Middle frontal gyrus (tissue), 1 donor: ENCODE data around the gene DENND2A.
"Not testable (repeated sequence)": the region's sequence is repeated elsewhere in the genome, so short reads cannot be mapped to it uniquely, and the experiment has no call there.

ENCODE experiments used
- DNase-seq: peaks from one replicate; pipeline ENCODE4 v3.0.0-alpha.2; 2015; ENCODE audit warnings: low spot score; ENCODE audit errors: extremely low spot score

The DENND2A gene

DNA sequence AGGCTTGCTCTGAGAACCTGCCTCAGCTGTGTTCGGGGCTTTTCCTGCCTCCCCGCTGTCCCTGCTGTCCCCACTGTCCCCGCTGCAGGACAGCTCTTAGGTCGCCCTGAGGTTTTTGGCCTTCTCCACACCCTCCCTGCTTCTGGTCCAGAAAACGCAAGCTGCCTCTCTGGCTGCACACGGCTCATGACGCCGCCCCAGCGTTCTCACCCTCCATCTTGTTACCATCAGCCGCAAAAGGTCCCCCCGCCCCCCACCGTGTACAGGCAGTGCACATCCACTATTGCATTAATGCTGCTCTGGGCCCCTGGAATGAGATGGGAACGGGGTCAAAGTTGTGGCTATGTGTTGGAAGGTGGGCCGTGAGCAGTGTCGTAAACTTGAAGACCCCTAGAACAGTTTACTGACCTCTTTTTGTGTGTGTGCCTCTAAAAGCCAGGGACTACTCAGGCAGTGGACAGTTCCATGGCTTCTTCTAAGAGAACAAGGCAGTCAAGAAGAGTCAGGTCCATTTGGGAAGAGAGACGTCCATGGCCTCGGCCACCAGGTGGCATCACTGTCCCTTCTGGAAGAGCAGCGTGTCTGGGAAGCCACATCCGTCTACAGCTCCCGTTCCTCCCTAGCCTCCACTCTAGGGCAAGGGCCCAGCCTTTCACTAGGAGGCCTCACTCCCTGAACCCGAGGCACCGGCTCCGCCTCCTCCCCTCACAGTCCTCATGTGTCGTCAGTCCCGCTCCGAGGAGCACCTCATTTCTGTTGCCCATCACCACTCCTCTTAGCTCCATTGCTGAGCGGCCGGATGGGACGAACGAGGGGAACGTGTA, 122.9 kb downstream of the DENND2A start:
- peak; percentile 75 for DNase-seq

DNA sequence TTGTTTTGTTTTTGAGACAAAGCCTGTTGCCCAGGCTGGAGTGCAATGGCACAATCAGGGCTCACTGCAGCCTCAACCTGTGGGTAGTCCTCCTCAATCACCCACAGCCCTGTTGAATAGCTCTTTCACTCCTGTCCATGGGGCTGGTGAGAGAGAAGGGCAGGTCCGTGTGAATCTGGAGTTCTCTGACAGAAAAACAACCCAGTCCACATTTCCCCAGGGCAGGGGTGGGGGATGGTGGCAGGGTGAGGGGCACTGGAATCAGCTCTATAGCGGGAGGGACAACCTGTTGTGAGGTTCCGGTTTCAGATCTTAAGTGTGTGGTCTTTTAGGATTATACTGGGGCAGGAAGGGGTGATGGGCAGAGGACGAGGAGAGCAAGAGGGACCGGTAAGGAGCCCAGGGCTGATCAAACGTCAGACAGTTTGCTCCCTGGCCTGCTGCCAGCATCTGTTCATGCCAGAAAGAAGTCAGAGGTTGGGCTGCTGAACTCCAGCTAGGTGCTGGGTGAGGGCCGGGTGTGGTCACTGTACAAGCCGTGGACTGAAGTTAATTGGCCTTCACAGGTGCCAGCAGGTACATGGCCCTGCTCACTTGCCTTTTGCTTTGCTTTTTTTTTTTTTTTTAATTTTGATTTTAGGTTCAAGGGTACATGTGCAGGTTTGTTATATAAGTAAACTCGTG, 128.2 kb downstream of the DENND2A start:
- no peak for DNase-seq

DNA sequence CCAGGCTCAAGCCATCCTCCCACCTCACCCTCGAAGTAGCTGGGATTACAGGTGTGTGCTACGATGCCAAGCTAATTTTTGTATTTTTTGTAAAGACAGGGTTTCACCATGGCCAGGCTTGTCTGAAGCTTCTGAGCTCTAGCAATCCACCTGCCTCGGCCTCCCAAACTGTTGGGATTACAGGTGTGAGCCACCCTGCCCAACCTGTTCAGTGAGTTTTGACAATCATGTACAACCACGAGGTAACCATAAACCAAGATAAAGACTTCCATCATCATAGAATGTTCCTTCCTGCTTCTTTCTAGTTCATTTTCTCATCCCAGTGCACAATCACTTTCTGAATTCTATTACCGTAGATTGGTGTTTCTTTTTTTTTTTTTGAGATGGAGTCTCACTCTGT, 130.8 kb downstream of the DENND2A start:
- DNase-seq, result no peak

DNA sequence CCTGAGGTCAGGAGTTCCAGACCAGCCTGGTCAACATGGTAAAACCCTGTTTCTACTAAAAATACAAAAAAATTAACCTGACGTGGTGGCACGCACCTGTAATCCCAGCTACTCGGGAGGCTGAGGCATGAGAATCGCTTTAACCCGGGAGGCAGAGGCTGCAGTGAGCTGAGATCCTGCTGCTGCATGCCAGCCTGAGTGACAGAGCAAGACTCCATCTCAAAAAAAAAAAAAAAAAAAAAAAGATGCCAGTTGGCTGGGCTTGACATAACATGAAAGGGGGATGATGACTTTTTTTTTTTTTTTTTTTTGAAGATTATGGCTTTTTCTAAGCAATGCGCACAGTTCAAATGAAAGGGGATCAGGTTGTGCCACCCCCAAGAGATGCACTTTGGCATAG, 133.1 kb downstream of the DENND2A start:
- not testable (repeated sequence) for DNase-seq

DNA sequence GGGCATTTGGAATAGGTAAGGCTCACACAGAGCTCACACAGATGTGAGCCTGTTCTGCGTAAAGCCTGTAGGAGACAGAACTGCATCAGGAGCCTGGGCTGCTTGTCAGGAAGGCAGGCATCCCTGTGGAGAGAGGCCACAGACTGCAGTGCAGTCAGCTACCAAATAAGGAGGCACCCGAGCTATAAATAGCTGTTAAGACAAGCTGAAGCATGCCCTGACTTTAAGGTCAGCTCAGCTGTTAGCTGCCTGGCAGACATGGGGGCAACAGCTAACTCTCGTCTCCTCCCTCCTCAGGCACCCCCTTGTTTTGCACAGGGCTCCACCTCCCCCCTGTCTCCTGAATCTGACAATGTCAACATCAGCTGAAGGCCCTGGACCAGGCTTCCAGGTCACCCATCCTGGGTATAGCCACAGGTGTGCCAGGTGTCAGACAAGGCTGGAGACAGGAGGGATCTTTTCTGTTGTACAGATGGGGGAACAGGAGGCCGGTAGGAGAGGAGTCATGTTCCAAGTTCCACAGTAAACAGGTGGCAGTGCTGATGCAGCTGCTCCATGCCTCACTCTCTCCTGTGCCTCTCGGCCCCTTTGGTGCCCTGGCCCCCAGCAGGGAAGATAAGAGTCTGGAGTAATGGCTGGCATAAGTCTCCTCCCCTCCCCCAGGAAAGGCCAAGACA, 133.7 kb downstream of the DENND2A start:
- DNase-seq, result no peak

DNA sequence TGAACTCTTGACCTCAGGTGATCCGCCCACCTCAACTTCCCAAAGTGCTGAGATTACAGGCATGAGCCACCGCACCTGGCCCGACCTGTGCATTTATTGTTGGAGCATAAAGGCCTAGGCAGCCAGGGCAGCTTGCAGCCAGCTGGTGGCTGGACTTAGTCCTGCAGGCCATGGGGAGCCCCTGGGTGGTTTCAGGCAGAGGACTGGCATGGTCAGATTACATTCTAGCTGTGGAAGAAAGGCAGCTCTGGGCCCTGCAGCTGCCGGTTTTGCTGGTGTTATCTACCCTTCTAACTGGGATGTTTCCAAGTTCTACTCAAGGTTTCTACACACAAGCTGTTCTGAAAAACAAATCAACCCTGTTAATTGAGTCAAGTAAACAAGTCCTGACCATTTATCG, 138.6 kb downstream of the DENND2A start:
- no peak for DNase-seq

DNA sequence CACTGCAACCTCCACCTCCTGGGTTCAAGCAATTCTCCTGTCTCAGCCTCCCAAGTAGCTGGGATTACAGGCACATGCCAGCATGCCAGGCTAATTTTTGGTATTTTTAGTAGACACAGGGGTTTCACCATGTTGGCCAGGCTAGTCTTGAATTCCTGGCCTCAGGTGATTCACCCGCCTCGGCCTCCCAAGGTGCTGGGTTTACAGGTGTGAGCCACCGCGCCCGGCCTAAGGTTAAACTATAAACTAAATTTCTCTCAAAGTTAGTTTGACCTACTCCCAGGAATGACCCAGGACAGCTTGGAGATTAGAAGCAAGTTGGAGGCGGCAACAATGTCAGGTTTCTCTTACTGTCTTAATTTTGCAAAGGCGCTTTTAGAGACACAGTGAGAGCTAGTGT, 142.8 kb downstream of the DENND2A start:
- not testable (repeated sequence) for DNase-seq

DNA sequence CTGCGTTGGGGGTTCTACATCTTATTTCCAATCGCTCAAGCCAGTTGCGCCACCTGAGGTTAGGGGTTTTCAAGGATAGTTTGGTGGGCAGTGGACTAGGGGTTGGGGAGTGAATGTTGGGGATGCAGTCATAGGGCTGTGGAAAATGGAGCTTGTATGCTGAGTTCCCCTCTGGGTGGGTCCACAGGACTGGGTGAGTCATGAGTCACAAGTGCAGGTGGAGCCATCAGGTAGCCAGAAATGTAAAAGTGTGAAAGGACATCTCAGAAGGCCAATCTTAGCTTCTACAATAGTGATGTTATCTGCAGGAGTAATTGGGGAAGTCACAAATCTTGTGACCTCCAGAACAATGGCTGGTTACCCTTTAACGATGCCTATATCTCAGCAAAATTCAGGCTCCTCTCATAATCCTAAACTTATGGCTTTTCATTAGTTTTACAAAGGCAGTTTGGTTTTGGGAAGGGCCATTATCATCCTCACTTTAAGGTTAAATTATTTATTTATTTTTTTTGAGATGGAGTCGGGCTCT, 143.3 kb downstream of the DENND2A start:
- DNase-seq, result no peak

DNA sequence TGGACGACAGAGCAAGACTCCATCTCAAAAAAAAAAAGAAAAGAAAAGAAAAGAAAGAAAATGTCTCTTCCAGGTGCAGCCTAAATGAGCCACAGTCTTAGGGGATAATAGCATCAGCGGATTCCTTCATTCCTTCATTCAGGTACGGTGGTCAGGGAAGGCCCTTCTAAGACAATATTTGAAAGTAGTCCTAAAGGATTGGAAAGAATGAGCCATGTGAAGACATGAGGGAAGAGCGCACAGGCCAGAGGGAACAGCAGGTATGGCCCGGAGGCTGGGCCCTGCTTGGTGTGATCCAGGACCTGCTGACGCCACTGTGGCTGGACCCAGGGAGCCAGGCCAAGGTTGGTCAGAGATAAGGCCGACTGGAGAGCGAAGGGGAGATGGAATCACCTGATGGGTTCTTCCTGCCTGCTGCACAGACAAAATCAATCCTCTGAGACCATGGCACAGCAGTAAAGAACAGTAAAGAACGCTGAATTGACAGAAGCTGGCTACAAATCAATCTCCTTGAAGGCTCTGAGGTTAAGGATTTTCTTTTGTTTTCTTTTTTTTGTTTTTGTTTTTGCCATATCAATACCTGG, 145.0 kb downstream of the DENND2A start:
- DNase-seq, result no peak

DNA sequence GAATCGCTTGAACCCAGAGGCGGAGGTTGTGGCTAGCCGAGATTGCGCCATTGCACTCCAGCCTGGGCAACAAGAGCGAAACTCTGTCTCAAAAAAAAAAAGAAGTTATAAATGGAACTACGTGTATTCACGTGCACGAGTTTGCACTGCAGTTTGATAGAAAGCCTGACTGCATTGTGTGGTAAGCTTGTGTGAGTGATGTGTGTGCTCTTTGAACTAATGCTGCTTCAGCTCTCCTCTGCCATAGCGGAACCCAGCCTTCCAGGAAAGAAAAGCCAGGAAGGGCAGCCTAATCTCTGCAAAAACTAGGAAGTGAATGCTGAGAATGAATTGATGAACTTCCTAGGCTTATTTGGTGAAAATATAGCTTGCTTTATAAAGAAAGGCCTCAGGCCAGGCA, 145.7 kb downstream of the DENND2A start:
- no peak for DNase-seq

DNA sequence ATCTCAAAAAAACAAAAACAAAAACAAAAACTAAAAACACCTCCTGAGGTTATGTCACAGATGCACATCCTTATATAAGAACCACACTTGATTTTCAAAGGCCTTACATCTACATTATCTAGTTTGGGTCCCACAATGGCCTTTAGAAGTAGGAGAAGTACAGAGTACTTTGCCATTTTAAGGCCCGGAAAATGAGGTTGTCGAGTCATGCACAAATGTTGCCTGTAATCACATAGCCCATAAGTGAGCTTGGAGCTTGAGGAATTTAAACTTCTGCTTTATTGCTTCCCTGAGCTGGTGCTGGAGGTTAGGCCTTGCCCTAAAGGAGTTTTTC, 151.6 kb downstream of the DENND2A start:
- DNase-seq, result no peak

DNA sequence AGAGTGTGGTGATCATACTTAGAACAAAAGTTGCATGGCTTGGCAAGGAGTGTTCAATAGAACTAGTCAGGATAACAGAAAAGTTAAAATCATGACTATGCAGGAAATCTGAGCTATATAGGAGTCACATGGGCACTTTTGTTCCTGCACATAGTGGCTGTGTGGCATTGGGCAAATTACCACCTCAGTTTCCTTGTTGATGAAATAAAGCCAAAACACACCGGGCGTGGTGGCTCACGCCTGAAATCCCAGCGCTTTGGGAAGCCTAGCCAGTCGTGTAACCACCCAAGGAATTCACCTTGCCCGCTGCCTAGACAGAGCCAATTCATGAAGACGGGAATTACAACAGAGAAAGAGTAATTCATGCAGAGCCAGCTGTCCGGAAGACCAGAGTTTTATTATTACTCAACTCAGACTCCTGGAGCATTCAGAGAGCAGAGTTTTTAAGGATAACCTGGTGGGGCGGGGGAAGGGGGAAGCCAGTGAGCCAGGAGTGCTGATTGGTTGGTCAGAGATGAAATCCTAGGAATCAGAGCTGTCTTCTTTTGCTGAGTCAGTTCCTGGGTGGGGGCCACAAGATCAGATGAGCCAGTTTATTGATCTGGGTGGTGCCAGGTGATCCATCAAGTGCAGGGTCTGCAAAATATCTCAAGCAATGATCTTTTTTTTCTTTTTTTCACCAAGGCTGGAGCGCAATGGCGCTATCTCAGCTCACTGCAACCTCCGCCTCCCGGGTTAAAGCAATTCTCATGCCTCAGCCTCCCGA, 154.9 kb downstream of the DENND2A start:
- no peak for DNase-seq

DNA sequence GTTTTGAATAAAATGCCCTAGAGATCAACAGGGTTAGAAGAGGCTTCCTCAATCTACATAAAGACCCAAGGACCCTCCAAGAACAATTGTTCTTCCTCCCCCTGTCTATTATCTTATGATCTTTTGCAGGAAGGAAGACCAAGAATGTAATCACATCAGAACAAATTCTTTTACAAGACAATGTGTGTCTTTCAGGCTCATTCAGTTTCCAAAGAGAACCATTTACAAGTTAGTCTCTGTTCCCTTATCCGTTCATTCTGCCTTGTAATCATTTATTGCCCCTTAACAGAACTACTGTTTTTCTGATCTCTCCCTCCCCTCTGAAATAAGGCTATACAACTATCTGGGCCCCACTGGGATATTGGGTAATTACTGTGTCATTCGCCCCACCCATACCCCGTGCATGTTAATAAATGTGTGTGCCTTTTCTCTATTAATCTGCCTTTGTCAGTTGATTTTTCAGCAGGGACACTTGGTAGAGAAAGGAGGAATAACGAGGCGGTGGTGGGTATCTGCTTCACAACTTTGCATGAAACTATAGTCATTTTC, 155.6 kb downstream of the DENND2A start:
- DNase-seq, result no peak

DNA sequence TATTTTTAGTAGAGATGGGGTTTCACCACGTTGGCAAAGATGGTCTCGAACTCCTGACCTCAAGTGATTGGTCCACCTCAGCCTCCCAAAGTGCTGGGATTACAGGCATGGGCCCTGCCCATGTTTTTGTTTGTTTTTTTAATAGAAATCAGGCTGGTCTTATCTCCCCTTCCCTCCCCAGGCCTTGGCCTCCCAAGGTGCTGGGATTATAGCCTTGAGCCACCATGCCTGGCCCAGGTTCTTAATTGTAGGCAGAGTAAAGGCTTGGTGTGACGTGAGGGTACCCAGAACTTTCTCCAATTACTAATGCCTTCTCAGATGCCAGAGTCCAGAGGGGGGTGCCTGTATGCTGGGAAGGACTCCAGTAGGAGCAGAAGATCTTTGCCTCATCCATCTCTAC, 156.1 kb downstream of the DENND2A start:
- no peak for DNase-seq

DNA sequence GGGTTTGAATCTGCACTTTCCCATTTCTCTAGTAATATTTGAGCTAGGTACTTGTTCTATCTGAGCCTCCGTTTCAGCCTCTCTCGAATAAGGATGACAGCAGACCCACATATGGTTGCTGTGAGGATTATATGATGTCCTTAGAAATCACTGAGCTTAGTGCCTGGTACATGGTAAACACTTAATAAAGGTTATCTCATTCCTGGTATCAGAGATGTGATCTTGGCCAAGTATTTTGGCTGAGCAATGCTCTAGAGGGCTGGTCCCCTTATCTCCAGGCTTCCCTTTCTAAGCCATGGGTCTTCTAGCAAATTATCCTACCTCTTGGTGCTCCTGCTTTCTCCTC, 160.9 kb downstream of the DENND2A start:
- DNase-seq, result no peak

DNA sequence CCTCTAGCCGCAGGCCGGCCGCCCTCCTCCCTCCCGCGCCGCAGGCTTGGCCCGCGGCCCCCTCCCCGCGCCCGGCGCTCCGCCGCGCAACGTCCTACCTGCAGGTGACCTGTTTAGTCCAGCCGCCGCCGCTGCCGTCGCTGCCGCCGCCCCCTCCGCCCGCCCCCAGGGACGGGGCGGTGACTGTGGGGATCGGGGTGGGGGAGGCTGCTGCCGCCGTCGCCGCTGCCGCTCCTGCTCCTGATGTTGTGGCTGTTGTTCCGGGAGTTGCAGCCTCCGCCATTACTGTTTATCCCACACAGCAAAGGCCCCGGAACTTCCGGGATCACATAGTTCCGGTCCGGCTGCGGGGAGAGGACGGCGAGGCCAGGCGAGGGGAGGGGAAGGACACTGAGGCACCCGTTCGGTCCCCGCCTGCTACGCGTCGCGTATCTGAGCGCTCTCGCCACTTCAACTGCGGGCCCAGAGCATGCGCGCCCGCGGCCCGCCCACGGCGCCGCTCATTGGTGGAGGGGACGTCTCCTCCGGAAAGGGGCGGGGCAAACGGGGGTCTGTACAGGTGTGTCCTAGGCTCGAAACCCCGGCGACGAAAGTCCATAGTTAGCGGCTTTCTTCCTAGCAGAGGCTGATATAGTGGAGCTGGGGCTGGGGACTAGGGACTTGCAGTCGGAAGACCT, 161.4 kb downstream of the DENND2A start, which contains the start of gene MKRN1:
TSS of gene MKRN1 (minus strand) at position 444 of the 677 bp plus-strand sequence. CDS start at position 283, 161 bp downstream.
- DNase-seq, result peak; percentile 92

DNA sequence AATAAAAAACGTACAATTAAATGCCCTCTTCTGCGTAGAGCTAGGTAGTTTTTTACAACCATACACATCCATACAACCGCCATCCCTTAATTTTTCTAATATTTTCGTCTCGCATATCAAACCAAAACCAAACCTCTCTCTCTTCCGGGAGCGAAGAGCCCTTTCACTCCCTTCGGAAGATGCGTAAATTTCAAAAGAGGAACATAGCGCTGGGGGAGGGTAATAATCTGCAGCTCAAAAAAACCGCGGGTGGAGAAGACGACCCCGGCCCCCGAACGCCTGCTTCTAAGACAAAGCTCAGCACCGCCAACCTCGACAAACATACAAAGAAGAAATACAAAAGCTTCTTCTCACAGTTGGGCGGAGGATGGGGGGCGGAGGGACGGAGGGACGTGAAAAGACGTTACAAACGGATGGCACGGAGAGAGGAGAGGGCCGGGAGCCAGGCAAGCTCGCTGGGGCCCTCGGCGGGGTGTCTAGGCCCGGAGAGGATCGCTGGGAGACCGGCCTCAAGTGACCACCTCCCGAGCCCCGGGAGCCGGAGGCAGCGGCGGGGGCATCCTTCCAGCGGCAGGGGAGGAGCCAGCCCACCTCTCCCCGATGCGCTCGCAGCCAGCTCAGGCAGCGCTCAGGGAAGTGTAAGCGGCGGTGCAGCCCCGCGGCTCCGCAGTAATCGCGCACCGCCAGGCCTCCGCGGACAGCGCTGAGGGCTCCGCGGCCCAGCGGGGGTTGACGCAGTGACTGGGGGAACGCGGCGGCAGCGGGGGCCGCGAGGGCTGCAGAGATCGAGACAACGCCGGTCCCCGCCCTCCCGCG, 162.2 kb downstream of the DENND2A start:
- no peak for DNase-seq

DNA sequence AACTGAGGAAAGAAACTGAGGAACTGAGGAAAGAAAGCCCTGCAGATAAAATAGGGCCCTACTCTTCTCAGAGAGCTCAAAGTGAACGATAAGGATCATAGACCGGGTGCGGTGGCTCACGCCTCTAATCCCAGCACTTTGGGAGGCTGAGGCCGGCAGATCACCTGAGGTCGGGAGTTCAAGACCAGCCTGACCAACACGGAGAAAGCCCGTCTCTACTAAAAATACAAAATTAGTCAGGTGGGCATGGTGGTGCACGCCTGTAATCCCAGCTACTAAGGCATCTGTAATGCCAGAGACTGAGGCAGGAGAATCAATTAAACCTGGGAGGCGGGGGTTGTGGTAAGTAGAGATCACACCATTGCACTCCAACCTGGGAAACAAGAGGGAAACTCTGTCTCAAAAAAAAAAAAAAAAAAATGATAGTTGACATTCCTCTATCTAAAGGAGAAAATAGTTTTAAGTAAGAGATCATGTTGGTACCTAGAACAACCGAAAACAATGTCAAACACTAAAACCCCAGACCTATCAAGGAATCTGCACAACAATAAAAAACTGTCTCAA, 163.8 kb downstream of the DENND2A start:
- no peak for DNase-seq

DNA sequence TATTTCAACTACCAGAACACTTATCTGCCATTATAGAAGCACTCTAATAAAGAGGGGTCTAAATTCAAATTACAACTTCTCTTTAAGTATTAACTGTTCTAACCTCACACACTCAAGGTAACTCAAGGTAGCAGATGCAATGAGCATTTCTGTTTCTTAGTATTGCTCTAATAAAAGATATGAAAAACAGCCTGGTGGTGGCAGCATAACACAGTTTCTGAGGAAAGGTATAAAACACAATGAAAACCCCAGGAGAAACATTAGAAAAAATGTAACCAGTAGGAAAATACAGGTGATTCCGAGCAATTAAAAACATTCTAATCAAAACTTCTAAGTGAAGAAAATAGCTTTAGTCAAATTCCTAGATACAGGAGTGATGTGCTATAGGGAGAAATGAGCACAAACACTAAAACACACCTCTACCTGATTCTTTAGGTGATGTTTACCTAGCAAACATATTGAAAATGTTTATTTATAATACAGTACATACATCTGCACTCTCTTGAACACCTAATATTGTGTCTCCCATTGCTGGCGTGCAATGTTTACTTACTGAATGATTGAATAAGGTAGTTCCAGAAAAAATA, 164.8 kb downstream of the DENND2A start:
- no peak for DNase-seq
